Osteoblast (primary cell): ENCODE data around the gene RANBP1. TPM values are rescaled to one million over a fixed set of nuclear protein-coding genes. Genes with fewer than 3 reads are reported as not detected.

Experiments used
- DNase-seq: peaks from one replicate; pipeline ENCODE4 v3.0.0; 2011; ENCODE audit warnings: low spot score, mixed read lengths; ENCODE audit not compliant: insufficient read length; ENCODE audit errors: missing footprints
- H2AFZ ChIP-seq: 2 replicates; pipeline ENCODE4 v1.6.0; 2011; ENCODE audit warnings: mild to moderate bottlenecking, low read length
- H3K27ac ChIP-seq: 2 replicates; pipeline ENCODE4 v1.5.1; 2011; ENCODE audit warnings: mild to moderate bottlenecking, low read depth, low read length, moderate library complexity
- H3K27me3 ChIP-seq: 2 replicates; pipeline ENCODE4 v1.6.0; 2012; ENCODE audit warnings: mild to moderate bottlenecking, control low read depth, inconsistent platforms, low read length, moderate library complexity; ENCODE audit not compliant: insufficient read depth
- H3K36me3 ChIP-seq: 2 replicates; pipeline ENCODE4 v1.5.1; 2011; ENCODE audit warnings: mild to moderate bottlenecking, low read length, control low read depth, moderate library complexity; ENCODE audit not compliant: insufficient read depth
- H3K4me1 ChIP-seq: 2 replicates; pipeline ENCODE4 v1.5.1; 2011; ENCODE audit warnings: mild to moderate bottlenecking, low read length, control low read depth, moderate library complexity; ENCODE audit not compliant: insufficient read depth
- H3K4me2 ChIP-seq: 2 replicates; pipeline ENCODE4 v1.6.0; 2011; ENCODE audit warnings: mild to moderate bottlenecking, low read length; ENCODE audit not compliant: insufficient read depth
- H3K4me3 ChIP-seq: fragments of 200-600 bp; sonication (generic); 3 replicates; pipeline ENCODE4 v1.5.1; 2012; ENCODE audit warnings: mild to moderate bottlenecking, low read length, inconsistent platforms; ENCODE audit not compliant: insufficient read depth
- H3K79me2 ChIP-seq: 2 replicates; pipeline ENCODE4 v1.6.0; 2012; ENCODE audit warnings: mild to moderate bottlenecking, low read length, control low read depth, inconsistent platforms; ENCODE audit not compliant: insufficient read depth
- H3K9me3 ChIP-seq: 2 replicates; pipeline ENCODE4 v1.5.1; 2011; ENCODE audit warnings: low read depth, low read length, control low read depth
- H4K20me1 ChIP-seq: 2 replicates; pipeline ENCODE4 v1.6.0; 2012; ENCODE audit warnings: mild to moderate bottlenecking, low read length, control low read depth; ENCODE audit not compliant: insufficient read depth
- CTCF ChIP-seq: IDR thresholded peaks from 2 replicates; pipeline ENCODE4 v1.5.1; 2011; ENCODE audit warnings: mild to moderate bottlenecking, low read depth, low read length, moderate library complexity; ENCODE audit errors: extremely low read depth
- total RNA-seq: library from RNA; depleted of rRNA; stranded (reverse); fragments of >200 nt; gene quantifications from 2 replicates; pipeline ENCODE4 v1.2.3, GENCODE V29; 2012

RANBP1 gene
- total RNA-seq, 1 donor = 85.8 TPM

GRCh38 chr22:20096574-20097420 is 19.1 kb upstream of the RANBP1 start:
- H4K20me1 ChIP-seq = peaks cover 16% of the 10 kb centered on the region
- TF ChIP-seq CTCF = no peak
- no peak overlapping the region for H3K27ac ChIP-seq
- no peak overlapping the region for H3K4me2 ChIP-seq
- peaks cover 89% of the 10 kb centered on the region for H3K36me3 ChIP-seq
- no peaks in the 10 kb centered on the region for H3K4me1 ChIP-seq
- H3K79me2 ChIP-seq = peaks cover 79% of the 10 kb centered on the region
- no peak overlapping the region for H2AFZ ChIP-seq
- H3K4me3 ChIP-seq = no peak overlapping the region
- no peaks in the 10 kb centered on the region for H3K9me3 ChIP-seq
- H3K27me3 ChIP-seq = no peaks in the 10 kb centered on the region
- DNase-seq = peak; percentile 44

GRCh38 chr22:20099099-20099711 is 16.7 kb upstream of the RANBP1 start:
- Histone ChIP-seq H3K4me1 (no peaks in the 10 kb centered on the region), H3K27me3 (no peaks in the 10 kb centered on the region), H3K27ac (no peak overlapping the region), H3K79me2 (peaks cover 83% of the 10 kb centered on the region), H3K4me3 (no peak overlapping the region), H3K36me3 (peaks cover 77% of the 10 kb centered on the region), H4K20me1 (peaks cover 20% of the 10 kb centered on the region), H3K9me3 (no peaks in the 10 kb centered on the region), H3K4me2 (no peak overlapping the region), H2AFZ (no peak overlapping the region)
- no peak for DNase-seq
- TF ChIP-seq CTCF = no peak

GRCh38 chr22:20101638-20102037 is 14.3 kb upstream of the RANBP1 start:
- Histone ChIP-seq H3K27ac (no peak overlapping the region), H3K36me3 (peaks cover 74% of the 10 kb centered on the region), H3K4me1 (no peaks in the 10 kb centered on the region), H2AFZ (no peak overlapping the region), H3K27me3 (no peaks in the 10 kb centered on the region), H4K20me1 (peaks cover 25% of the 10 kb centered on the region), H3K4me2 (no peak overlapping the region), H3K79me2 (peaks cover 83% of the 10 kb centered on the region), H3K4me3 (no peak overlapping the region), H3K9me3 (no peaks in the 10 kb centered on the region)
- peak; percentile 62 for DNase-seq
- TF ChIP-seq CTCF = no peak

GRCh38 chr22:20102203-20102780 is 13.6 kb upstream of the RANBP1 start:
- Histone ChIP-seq H3K36me3 (peaks cover 75% of the 10 kb centered on the region), H4K20me1 (peaks cover 24% of the 10 kb centered on the region), H2AFZ (no peak overlapping the region), H3K9me3 (no peaks in the 10 kb centered on the region), H3K27ac (no peak overlapping the region), H3K4me2 (no peak overlapping the region), H3K4me3 (no peak overlapping the region), H3K79me2 (peaks cover 79% of the 10 kb centered on the region), H3K27me3 (no peaks in the 10 kb centered on the region), H3K4me1 (no peaks in the 10 kb centered on the region)
- DNase-seq = peak; percentile 36
- no peak for TF ChIP-seq CTCF
